Effector memory CD8-positive, alpha-beta T cell (primary cell): Measurements from ENCODE around the gene AMMECR1L.
"Not testable (repeated sequence)": the region's sequence is repeated elsewhere in the genome, so short reads cannot be mapped to it uniquely, and the experiment has no call there.

Experiments used
- ATAC-seq: fragments of 150-1000 bp; cut with Tn5 transposase; replicated peaks from 2 replicates; pipeline ENCODE4 v1.10.0; 2021; ENCODE audit warnings: mild to moderate bottlenecking, moderate library complexity
- DNase-seq, 3 experiments: peaks; one replicate each; pipeline ENCODE4 v3.0.0; 2021
- H3K27ac Mint-ChIP-seq, 2 donors: one replicate each; pipeline ENCODE4 v1.8.0; 2022; ENCODE audit warnings: mild to moderate bottlenecking in 2 of 2, mixed read lengths in 2 of 2, moderate library complexity in 2 of 2
- H3K27me3 Mint-ChIP-seq, 2 donors: one replicate each; pipeline ENCODE4 v1.8.0; 2022; ENCODE audit warnings: mixed read lengths in 2 of 2
- H3K36me3 Mint-ChIP-seq: one replicate; pipeline ENCODE4 v1.8.0; 2022; ENCODE audit warnings: mild to moderate bottlenecking, moderate library complexity, mixed read lengths; ENCODE audit not compliant: insufficient read depth
- H3K4me1 Mint-ChIP-seq, 2 donors: one replicate each; pipeline ENCODE4 v1.8.0; 2022; ENCODE audit warnings: low read depth in 2 of 2, mixed read lengths in 2 of 2
- H3K4me3 Mint-ChIP-seq, 2 donors: one replicate each; pipeline ENCODE4 v1.8.0; 2022; ENCODE audit warnings: mild to moderate bottlenecking in 2 of 2, mixed read lengths in 2 of 2, moderate library complexity in 2 of 2
- H3K9me3 Mint-ChIP-seq, 2 donors: one replicate each; pipeline ENCODE4 v1.8.0; 2022; ENCODE audit warnings: mixed read lengths in 2 of 2

Gene AMMECR1L

DNA sequence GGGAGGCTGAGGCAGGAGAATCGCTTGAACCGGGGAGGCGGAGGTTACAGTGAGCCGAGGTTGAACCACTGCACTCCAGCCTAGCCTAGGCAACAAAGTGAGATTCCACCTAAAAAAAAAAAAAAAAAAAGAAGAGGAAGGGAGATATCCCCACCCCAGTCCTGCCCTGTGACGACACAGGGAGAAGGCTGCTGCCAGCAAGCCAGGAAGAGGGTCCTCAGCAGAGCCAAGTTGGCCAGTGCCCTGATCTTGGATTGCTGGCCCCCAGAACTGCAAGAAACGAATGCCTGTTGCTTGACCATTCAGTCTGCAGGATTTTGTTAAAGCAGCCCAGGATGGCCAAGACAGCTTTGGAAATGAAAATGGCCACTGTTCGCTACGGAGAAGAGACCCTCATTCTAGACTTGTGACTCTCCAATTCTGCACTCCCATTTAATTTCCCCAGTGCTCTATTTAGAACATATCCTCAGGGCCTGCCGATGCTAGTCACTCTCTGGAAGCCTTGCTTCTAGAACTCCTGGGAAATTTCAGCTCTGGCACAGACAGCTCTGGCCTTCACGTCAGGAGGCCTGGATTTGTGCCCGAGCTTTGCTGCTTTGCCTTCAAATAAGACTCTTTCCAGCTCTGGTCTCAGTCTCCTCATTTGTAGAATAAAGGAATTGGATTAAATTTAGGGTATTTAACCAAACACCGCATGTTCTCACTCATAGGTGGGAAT is 15.7 kb upstream of the AMMECR1L start:
- no peaks in the 10 kb centered on the region for H3K9me3 Mint-ChIP-seq
- no peaks in the 10 kb centered on the region for H3K4me1 Mint-ChIP-seq
- H3K27ac Mint-ChIP-seq = no peak overlapping the region
- ATAC-seq (no peak), DNase-seq (no peak)
- H3K27me3 Mint-ChIP-seq = peaks cover 19 to 44% of the 10 kb centered on the region in 2 donors
- H3K4me3 Mint-ChIP-seq = no peak overlapping the region
- H3K36me3 Mint-ChIP-seq = peaks cover 2% of the 10 kb centered on the region

DNA sequence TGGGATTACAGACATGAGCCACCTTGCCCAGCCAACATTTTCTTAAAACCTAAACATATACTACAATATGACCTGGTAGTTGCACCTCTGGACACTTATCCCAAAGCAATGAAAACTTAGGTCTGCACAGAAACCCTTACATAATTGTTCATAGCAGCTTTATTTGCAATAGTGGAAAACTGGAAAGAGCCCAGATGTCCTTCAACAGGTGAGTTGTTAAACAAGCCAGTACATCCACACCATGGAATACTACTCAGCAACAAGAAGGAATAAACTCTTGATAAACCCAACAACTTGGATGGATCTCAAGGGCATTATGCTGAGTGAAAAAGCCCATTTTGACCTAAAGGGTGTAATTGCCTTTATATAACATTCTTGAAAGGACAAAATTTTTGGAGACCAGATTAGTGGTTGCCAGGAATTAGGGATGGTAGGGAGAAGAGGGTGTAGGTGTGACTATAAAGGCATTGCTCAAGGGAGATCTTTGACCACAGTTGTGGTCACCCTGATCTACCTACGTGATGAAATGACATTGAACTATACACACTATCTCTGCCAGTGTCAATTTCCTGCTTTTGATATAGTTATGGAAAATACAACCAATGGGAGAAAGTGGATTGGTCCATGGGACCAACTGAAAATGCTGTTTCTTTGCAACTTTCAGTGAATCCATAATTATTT is 11.9 kb upstream of the AMMECR1L start:
- Mint-ChIP-seq H3K27me3 (peaks cover 6 to 18% of the 10 kb centered on the region in 2 donors), H3K4me3 (no peak overlapping the region), H3K9me3 (no peaks in the 10 kb centered on the region), H3K27ac (no peak overlapping the region), H3K4me1 (no peaks in the 10 kb centered on the region), H3K36me3 (no peaks in the 10 kb centered on the region)
- DNase-seq (no peak), ATAC-seq (no peak)

DNA sequence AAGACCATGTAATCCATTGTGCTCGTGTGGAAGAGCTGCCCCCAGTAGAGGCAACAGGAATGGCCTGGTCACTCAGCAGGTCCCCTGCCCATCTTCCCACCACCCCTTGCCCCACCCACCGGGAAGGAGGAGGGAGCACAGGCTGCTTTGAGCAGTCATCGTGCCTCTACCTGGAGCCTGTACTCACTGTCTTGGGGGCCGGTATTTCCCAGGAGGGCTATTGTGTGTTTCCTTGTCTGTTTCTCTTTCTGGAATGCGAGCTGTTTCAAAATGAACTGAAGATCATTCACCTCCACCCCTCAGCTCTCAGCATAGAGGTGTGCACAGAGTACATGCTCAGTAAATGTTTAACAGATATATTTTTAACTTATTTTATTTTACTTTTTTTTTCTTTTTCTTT is 7.7 kb upstream of the AMMECR1L start:
- no peaks in the 10 kb centered on the region for H3K9me3 Mint-ChIP-seq
- no peak overlapping the region for H3K4me3 Mint-ChIP-seq
- ATAC-seq = no peak
- H3K27me3 Mint-ChIP-seq = peaks cover 0 to 10% of the 10 kb centered on the region in 2 donors
- no peak for DNase-seq
- H3K4me1 Mint-ChIP-seq = peaks cover 0 to 1% of the 10 kb centered on the region in 2 donors
- H3K27ac Mint-ChIP-seq = no peak overlapping the region
- H3K36me3 Mint-ChIP-seq = no peaks in the 10 kb centered on the region

DNA sequence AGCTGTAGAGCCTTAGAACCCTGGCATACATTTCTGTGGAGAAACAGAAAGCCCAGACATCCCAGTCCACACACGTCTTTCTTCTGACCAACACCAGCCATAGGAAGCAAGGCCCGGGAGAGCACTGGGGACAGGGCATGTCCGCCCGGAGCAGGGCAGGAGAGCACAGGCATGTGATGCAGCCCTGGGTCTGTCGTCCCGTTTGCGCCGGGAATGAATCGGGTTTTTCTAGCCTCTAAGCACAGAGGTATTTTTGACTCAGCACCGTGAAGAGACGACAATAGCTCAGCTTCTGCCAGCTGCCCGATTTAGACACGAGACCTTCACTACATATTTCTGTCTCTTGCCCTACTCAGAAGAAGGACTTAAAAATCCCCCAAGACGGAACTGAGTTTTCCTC is 7.3 kb upstream of the AMMECR1L start:
- DNase-seq (no peak), ATAC-seq (no peak)
- peaks cover 0 to 5% of the 10 kb centered on the region in 2 donors for H3K27me3 Mint-ChIP-seq
- H3K9me3 Mint-ChIP-seq = no peaks in the 10 kb centered on the region
- no peak overlapping the region for H3K4me3 Mint-ChIP-seq
- peaks cover 0 to 1% of the 10 kb centered on the region in 2 donors for H3K4me1 Mint-ChIP-seq
- no peak overlapping the region for H3K27ac Mint-ChIP-seq
- no peaks in the 10 kb centered on the region for H3K36me3 Mint-ChIP-seq

DNA sequence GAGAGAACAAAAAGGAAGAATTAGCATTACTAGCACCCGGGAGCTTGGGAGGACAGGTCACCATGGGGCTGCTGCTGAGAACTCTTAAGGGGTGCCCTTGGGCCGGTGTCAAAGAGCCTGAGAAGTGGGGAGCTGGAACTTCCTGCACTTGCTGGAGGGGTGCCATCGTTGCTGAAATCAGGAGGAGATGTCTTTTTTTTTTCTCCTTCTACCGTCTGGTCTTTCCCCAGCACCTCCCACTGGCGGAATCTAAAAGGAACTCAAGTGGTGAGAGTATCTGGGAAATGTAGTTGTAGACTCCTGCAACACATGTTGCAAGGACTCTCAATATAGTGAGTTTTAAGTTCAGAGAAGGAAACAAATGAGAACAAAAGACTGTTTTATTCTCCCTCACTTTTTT is 6.1 kb upstream of the AMMECR1L start:
- H3K36me3 Mint-ChIP-seq = no peaks in the 10 kb centered on the region
- no peak for ATAC-seq
- H3K4me1 Mint-ChIP-seq = peaks cover 3 to 5% of the 10 kb centered on the region in 2 donors
- DNase-seq = no peak
- H3K27me3 Mint-ChIP-seq = no peaks in the 10 kb centered on the region
- no peak overlapping the region for H3K27ac Mint-ChIP-seq
- H3K9me3 Mint-ChIP-seq = no peaks in the 10 kb centered on the region
- H3K4me3 Mint-ChIP-seq = no peak overlapping the region

DNA sequence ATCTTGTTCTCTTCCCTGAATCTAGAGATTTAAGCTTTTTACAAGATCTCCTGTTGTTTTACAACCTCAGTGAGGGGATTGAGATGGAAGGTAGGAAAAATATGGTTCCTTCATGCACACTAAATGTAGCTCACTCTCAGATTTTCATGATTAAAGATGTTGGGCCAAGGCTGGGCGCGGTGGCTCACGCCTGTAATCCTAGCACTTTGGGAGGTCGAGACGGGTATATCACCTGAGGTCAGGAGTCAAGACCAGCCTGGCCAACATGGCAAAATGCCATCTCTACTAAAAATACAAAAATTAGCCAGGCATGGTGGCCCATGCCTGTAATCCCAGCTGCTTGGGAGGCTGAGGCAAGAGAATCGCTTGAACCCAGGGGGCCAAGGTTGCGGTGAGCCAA is 5.0 kb upstream of the AMMECR1L start:
- not testable (repeated sequence) for H3K9me3 Mint-ChIP-seq, H3K27ac Mint-ChIP-seq, DNase-seq, H3K36me3 Mint-ChIP-seq, H3K4me1 Mint-ChIP-seq, H3K27me3 Mint-ChIP-seq, ATAC-seq, H3K4me3 Mint-ChIP-seq

DNA sequence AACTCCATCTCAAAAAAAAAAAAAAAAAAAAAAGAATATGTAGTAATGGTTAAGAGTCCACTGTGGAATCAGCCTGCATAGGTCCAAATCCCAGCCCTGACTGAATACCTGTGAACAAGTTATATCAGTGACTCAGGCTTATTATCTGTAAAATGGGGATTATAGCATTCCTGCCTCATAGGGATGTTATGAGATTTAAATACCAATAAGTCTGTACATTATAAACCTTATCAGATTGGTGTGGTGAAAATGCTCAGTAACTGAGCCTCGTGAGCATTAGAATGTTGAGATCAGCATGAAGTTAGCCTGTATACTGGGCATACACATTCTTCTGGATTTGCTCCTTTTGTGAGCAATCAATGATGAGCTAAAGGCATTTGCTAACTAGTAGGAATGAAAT is 3.0 kb upstream of the AMMECR1L start:
- Mint-ChIP-seq H3K36me3 (peaks cover 21% of the 10 kb centered on the region), H3K27ac (no peak overlapping the region), H3K4me3 (no peak overlapping the region), H3K9me3 (no peaks in the 10 kb centered on the region), H3K4me1 (peaks cover 17 to 19% of the 10 kb centered on the region in 2 donors), H3K27me3 (no peaks in the 10 kb centered on the region)
- ATAC-seq (no peak), DNase-seq (no peak)

DNA sequence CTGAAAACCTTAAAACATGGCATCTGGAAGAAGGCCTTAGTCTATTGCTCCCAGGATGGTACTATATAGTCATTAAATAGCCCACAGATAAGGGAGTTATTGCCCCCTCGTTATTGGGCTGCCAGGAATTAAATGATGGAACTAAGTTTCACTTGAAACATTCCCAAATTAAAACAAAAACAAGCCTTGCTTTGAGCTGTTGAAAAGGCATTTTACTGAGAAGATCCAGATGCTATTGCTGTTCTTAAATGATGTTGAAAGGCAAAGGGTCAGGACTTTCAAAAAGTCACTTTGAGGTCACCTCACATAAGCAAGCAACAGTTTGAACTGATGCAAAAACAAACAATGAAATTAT is 2.0 kb upstream of the AMMECR1L start:
- Mint-ChIP-seq H3K27me3 (no peaks in the 10 kb centered on the region), H3K9me3 (no peaks in the 10 kb centered on the region), H3K4me1 (peaks cover 19 to 25% of the 10 kb centered on the region in 2 donors), H3K27ac (peak overlapping the region in 1 of 2 donors; percentile 41), H3K4me3 (peak overlapping the region in 1 of 2 donors; percentile 92), H3K36me3 (peaks cover 28% of the 10 kb centered on the region)
- no peak for DNase-seq
- ATAC-seq = no peak

DNA sequence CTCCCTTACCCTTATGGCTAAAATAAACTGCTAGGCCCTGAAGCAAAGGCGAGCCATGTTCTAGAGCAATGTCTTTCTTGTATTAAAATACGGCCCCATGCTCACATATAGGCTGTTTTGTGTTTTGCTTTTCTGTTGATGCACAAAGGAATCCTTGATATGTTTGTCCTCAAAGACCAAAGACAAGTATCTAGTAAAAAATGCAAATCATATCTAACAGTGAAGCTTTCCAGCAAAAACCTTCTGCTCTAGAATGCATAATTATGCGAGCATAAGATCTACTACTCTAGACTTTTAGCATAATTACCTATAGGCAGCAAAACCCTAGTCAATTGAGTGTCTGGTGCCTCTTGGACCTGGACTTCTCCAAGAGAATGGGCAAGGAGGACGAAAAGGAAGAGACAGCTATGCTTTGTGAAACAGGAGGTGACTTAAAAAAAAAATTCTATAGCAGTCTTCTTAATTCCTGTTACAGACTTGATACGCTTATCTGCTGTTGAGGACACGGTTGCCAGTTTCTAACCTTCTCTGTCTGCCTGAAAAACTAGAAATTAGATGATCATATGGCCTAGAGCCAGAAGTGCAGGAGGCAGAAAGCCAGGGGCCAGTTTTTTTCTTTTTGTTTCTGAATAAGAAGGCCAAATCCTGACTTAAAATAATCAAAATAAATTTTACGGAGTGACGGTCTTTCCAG is 1.5 kb upstream of the AMMECR1L start:
- H3K9me3 Mint-ChIP-seq = no peaks in the 10 kb centered on the region
- DNase-seq (no peak), ATAC-seq (no peak)
- H3K4me3 Mint-ChIP-seq = peak overlapping the region; percentile 87 to 92
- H3K27me3 Mint-ChIP-seq = no peaks in the 10 kb centered on the region
- peaks cover 33% of the 10 kb centered on the region for H3K36me3 Mint-ChIP-seq
- peaks cover 22 to 29% of the 10 kb centered on the region in 2 donors for H3K4me1 Mint-ChIP-seq
- peak overlapping the region; percentile 41 to 81 for H3K27ac Mint-ChIP-seq

DNA sequence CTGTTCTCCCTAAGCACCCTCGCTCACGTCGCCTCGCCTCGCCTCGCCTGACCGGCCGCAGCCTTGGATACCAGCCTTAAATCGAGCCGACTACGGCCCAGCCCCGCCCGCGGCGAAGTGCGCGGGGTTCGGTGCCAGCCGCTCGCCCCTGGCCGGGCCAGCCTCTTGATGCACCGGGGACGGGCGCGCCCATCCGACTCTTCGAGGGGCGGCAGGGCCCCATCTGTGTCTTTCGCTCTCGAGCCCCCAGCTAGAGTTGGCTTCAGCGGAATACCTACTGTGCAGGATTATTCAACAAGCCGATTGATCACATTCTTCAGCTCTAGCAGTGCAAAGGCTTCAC is 808 bp upstream of the AMMECR1L start:
- not testable (repeated sequence) for H3K9me3 Mint-ChIP-seq, DNase-seq, H3K27me3 Mint-ChIP-seq
- Mint-ChIP-seq H3K4me3 (peak overlapping the region; percentile 87 to 92), H3K4me1 (peaks cover 22 to 29% of the 10 kb centered on the region in 2 donors), H3K36me3 (peaks cover 33% of the 10 kb centered on the region), H3K27ac (peak overlapping the region; percentile 81 to 91)
- peak; percentile 18 for ATAC-seq

DNA sequence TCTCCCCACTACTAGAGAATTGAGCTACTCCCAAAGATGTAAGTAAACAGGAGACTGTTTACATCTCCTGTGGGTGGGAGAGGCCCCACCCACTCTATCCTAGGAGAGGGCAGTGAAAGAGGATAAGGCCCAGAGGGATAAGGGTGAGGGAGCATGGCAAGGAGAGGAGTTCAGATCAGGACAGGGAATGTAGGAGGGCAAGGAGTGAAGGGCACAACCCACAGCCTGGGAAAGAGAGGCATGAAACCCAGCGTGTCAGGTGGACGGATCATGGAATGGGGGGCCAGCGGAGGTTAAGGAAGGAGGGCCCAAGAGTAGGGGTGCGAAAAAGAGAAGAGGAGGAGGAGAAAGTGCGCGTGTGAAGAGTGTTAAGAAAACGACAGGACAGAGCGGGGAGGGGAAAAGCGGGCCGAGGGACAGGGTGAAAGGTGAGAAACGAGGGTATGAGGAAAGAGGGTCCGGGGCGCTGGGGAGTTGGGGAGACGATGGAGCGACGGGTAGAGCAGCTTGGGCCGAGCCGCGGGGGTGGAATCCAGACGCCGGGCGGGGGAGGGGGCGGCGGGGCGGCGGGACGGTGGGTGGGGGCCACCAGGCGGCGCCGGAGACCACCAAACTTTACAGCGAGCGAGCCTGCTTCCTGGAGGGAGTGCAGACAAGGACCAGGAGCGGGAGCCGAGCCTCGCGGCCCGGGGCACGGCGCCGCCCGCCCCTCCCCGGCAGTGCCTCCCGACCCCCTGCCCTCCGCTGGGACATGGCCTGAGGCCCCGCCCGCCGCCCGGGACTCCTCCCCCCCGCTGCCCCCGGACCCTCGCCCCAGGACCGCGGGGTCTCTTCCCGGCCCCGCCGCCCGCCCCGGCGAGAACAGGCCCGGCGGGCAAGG is 655 bp downstream of the AMMECR1L start:
- H3K36me3 Mint-ChIP-seq = peaks cover 33% of the 10 kb centered on the region
- ATAC-seq (peak; percentile 7), DNase-seq (peak; percentile 10 to 33 (median 25))
- not testable (repeated sequence) for H3K9me3 Mint-ChIP-seq, H3K27me3 Mint-ChIP-seq
- H3K27ac Mint-ChIP-seq = peak overlapping the region; percentile 89 to 92
- H3K4me3 Mint-ChIP-seq = peak overlapping the region; percentile 91 to 92
- peaks cover 31 to 42% of the 10 kb centered on the region in 2 donors for H3K4me1 Mint-ChIP-seq

DNA sequence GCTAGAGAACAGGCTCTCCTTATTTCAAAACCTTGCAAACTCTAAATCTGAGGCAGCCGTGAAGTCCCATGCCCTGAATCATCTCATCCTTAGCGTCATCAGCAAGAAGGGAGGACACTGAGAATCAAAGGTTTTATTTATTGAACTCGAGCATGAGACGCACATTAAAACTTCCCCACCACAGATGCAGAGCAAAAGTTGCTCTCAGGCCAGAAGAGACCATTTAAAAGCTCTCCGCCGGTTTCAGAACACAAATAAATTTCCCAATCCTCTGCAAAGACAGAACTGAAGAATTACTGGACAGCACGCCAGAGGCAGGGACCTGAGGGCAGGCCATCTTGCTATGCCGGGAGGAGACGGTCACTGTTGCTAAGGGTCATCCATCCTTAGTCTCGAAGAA is 1.3 kb downstream of the AMMECR1L start:
- peaks cover 32 to 49% of the 10 kb centered on the region in 2 donors for H3K4me1 Mint-ChIP-seq
- no peaks in the 10 kb centered on the region for H3K27me3 Mint-ChIP-seq
- H3K36me3 Mint-ChIP-seq = peaks cover 33% of the 10 kb centered on the region
- no peaks in the 10 kb centered on the region for H3K9me3 Mint-ChIP-seq
- no peak for DNase-seq
- peak overlapping the region; percentile 89 to 92 for H3K27ac Mint-ChIP-seq
- no peak for ATAC-seq
- H3K4me3 Mint-ChIP-seq = peak overlapping the region; percentile 91 to 92

DNA sequence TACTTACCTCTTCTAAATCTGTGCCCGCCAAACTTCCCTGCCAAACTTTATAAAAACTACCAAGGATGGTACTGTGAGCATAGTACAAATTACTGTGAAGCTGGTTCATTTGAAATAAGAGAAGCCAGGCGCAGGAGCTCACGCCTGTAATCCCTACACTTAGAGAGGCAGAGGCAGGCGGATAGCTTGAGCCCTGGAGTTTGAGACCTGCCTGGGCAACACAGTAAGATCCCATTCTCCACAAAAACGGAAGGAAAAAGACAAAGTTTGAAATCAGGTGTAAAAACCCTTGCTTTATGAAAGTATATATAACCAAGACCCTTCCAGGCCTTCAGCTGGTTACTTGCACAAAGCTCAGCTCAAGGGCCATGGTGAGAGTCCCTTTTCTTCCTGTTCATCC is 5.9 kb downstream of the AMMECR1L start:
- no peak for DNase-seq
- H3K4me3 Mint-ChIP-seq = no peak overlapping the region
- H3K9me3 Mint-ChIP-seq = no peaks in the 10 kb centered on the region
- H3K4me1 Mint-ChIP-seq = peaks cover 35 to 56% of the 10 kb centered on the region in 2 donors
- H3K27ac Mint-ChIP-seq = no peak overlapping the region
- H3K27me3 Mint-ChIP-seq = no peaks in the 10 kb centered on the region
- no peak for ATAC-seq
- peaks cover 29% of the 10 kb centered on the region for H3K36me3 Mint-ChIP-seq
